CD4-positive, alpha-beta T cell (primary cell): ENCODE data around the gene PCDH1. TPM values are rescaled to one million over a fixed set of nuclear protein-coding genes. Genes with fewer than 3 reads are reported as not detected.

Experiments used
- ATAC-seq: fragments of 200-7000 bp; cut with Tn5 transposase; one replicate; pipeline ENCODE4 v1.10.0; 2022; ENCODE audit warnings: mild to moderate bottlenecking; ENCODE audit not compliant: poor library complexity
- CTCF ChIA-PET: fragments of 350-600 bp; sonication (Branson Sonifier 250); formaldehyde crosslinking; loops from one replicate; lab custom pipeline; 2021; ENCODE audit warnings: antibody characterized with exemption, inconsistent platforms; lab: Charles Lee
- POLR2A ChIA-PET: fragments of 350-600 bp; sonication (Branson Sonifier 250); formaldehyde crosslinking; loops from one replicate; lab custom pipeline; 2021; ENCODE audit warnings: antibody characterized with exemption, inconsistent platforms; lab: Charles Lee
- DNase-seq, 14 experiments: peaks; one replicate each; pipeline ENCODE4 v3.0.0-alpha.2; 2013 to 2020; ENCODE audit warnings: mixed read lengths in 2 of 14
- H3K27ac ChIP-seq, 2 donors: one replicate each; pipeline versions ENCODE4 v1.5.1 to v1.7.0; 2013; ENCODE audit warnings: low read length in 2 of 2, low read depth in 1 of 2, mild to moderate bottlenecking in 1 of 2
- H3K27me3 ChIP-seq, 2 experiments: 1 replicate in 1 of 2; 2 replicates in 1 of 2; pipeline versions ENCODE4 v1.6.1 to v1.7.0; 2013; ENCODE audit warnings: low read length in 2 of 2, control low read depth in 1 of 2, mild to moderate bottlenecking in 1 of 2, moderate library complexity in 1 of 2; ENCODE audit not compliant: insufficient read depth in 2 of 2, control insufficient read depth in 1 of 2
- H3K36me3 ChIP-seq: one replicate; pipeline ENCODE4 v1.6.1; 2013; ENCODE audit warnings: low read length, control low read depth; ENCODE audit not compliant: insufficient read depth
- H3K4me1 ChIP-seq: one replicate; pipeline ENCODE4 v1.6.1; 2013; ENCODE audit warnings: low read length, control low read depth; ENCODE audit not compliant: insufficient read depth
- H3K4me3 ChIP-seq: one replicate; pipeline ENCODE4 v1.5.1; 2013; ENCODE audit warnings: mild to moderate bottlenecking, low read length, moderate library complexity
- H3K9me3 ChIP-seq, 2 experiments: 1 replicate in 1 of 2; 2 replicates in 1 of 2; pipeline versions ENCODE4 v1.6.1 to v1.7.0; 2013; ENCODE audit warnings: low read length in 2 of 2, mild to moderate bottlenecking in 2 of 2, control low read depth in 1 of 2, moderate library complexity in 1 of 2; ENCODE audit not compliant: control insufficient read depth in 1 of 2, insufficient read depth in 1 of 2
- H3K27ac Mint-ChIP-seq: one replicate; pipeline ENCODE4 v1.8.0; 2020; ENCODE audit warnings: mixed read lengths
- H3K27me3 Mint-ChIP-seq: one replicate; pipeline ENCODE4 v1.8.0; 2021; ENCODE audit warnings: mixed read lengths
- H3K36me3 Mint-ChIP-seq: one replicate; pipeline ENCODE4 v1.8.0; 2021; ENCODE audit warnings: low read depth, mixed read lengths
- H3K4me1 Mint-ChIP-seq: one replicate; pipeline ENCODE4 v1.8.0; 2021; ENCODE audit warnings: low read depth, mixed read lengths
- H3K4me3 Mint-ChIP-seq: one replicate; pipeline ENCODE4 v1.8.0; 2020; ENCODE audit warnings: mild to moderate bottlenecking, mixed read lengths
- H3K9me3 Mint-ChIP-seq: one replicate; pipeline ENCODE4 v1.8.0; 2020; ENCODE audit warnings: mixed read lengths
- intact Hi-C, 2 experiments: fragments of 100-400 bp; cut with DNase I in 1 of 2; cut with micrococcal nuclease in 1 of 2; formaldehyde crosslinking; loops; one replicate each; pipeline versions ENCODE4 v1.15.1 to v1.9.0; 2023 to 2025; cut with DNase I, micrococcal nuclease
- total RNA-seq, 174 experiments: library from RNA in 2 of 174; stranded (reverse) in 2 of 174; gene quantifications; one replicate each; pipeline ENCODE4 v1.2.3 and lab custom pipeline; 2021 to 2026
- TF ChIP-seq, protein P1 (sequence below): fragments of 200-600 bp; IDR thresholded peaks from one replicate; pipeline ENCODE4 v1.8.0; 2022; ENCODE audit warnings: antibody characterized with exemption, mild to moderate bottlenecking

The PCDH1 gene
- total RNA-seq, 2 experiments from 2014 or later = 0.17 TPM; not detected in 1

DNA sequence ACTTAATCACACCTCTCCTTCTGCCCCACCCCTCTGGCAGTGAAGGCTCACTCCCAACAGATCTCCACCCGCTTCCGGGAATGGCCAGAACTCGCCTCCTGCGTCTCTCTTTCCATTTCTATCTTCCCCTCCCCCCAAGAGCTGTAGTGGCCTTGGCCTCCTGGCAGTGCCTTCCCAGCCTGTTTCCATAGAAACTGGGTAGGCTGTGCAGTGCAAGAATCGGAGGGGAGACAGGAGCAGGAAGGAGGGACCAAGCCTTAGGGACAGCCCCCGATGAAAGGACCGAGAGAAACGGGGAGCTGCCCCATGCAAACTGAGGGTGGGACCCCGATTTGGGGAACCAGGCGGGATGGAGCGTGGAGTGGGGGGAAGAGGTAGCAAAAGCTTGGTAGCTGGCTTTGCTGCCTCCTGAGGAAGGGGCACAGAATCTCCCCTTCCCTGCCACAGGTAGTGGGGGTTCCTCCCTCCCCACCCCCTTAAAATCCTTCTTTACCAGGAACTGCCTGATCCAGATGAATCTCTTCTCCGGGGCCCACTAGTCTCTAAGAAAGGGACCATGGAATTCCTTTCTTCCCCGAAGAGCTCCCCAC, 4.5 kb upstream of the PCDH1 start:
- POLR2A ChIA-PET = interaction anchor here (2.4 kb wide), 1 partner anchor 79 kb away, joined by 9 read pairs; no protein-coding TSS in a partner anchor
- ATAC-seq (no peak), DNase-seq (no peak)
- H3K36me3 Mint-ChIP-seq = no peaks in the 10 kb centered on the region
- TF ChIP-seq, protein P1, sequence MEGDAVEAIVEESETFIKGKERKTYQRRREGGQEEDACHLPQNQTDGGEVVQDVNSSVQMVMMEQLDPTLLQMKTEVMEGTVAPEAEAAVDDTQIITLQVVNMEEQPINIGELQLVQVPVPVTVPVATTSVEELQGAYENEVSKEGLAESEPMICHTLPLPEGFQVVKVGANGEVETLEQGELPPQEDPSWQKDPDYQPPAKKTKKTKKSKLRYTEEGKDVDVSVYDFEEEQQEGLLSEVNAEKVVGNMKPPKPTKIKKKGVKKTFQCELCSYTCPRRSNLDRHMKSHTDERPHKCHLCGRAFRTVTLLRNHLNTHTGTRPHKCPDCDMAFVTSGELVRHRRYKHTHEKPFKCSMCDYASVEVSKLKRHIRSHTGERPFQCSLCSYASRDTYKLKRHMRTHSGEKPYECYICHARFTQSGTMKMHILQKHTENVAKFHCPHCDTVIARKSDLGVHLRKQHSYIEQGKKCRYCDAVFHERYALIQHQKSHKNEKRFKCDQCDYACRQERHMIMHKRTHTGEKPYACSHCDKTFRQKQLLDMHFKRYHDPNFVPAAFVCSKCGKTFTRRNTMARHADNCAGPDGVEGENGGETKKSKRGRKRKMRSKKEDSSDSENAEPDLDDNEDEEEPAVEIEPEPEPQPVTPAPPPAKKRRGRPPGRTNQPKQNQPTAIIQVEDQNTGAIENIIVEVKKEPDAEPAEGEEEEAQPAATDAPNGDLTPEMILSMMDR = no peak
- Histone ChIP-seq H3K4me3 (no peak overlapping the region), H3K36me3 (no peaks in the 10 kb centered on the region), H3K9me3 (peaks cover 0 to 9% of the 10 kb centered on the region in 2 experiments), H3K27ac (no peak overlapping the region), H3K4me1 (peaks cover 23% of the 10 kb centered on the region), H3K27me3 (peaks cover 62 to 68% of the 10 kb centered on the region in 2 experiments)
- H3K4me3 Mint-ChIP-seq = no peak overlapping the region
- peaks cover 79% of the 10 kb centered on the region for H3K27me3 Mint-ChIP-seq
- CTCF ChIA-PET = interaction anchor here (1.2 to 8.2 kb wide), 3 partner anchors 14 to 190 kb away, joined by 3 to 88 read pairs (median 3); no protein-coding TSS in a partner anchor
- peaks cover 15% of the 10 kb centered on the region for H3K4me1 Mint-ChIP-seq
- H3K27ac Mint-ChIP-seq = no peak overlapping the region
- H3K9me3 Mint-ChIP-seq = no peaks in the 10 kb centered on the region
- intact Hi-C loops = no loop called here

DNA sequence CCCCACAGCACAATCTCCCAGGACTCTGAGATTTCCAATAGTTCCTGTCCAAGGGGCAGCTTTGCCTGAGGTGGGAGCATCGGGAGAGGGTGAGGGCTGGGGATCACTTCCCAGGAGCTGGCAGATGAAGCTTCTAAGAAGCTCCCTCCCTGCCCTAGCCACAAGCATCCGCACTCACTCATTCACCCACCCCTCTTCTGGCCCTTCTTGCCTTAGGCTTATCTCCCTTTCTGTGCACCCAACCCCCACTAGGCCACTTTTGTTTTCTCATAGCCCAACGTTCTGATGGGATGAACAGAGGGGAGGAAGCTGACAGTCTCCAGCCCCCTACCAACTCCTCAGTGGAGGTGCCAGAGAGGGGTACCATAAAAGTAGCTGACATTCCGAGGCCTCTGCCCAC, 3.7 kb upstream of the PCDH1 start:
- peaks cover 86% of the 10 kb centered on the region for H3K27me3 Mint-ChIP-seq
- Histone ChIP-seq H3K4me3 (no peak overlapping the region), H3K36me3 (no peaks in the 10 kb centered on the region), H3K9me3 (peaks cover 0 to 10% of the 10 kb centered on the region in 2 experiments), H3K4me1 (peaks cover 31% of the 10 kb centered on the region), H3K27ac (no peak overlapping the region), H3K27me3 (peaks cover 70 to 76% of the 10 kb centered on the region in 2 experiments)
- CTCF ChIA-PET = interaction anchor here (0.9 to 8.2 kb wide), 5 partner anchors 13 to 189 kb away, joined by 3 to 88 read pairs (median 5); no protein-coding TSS in a partner anchor
- no peak overlapping the region for H3K27ac Mint-ChIP-seq
- H3K9me3 Mint-ChIP-seq = no peaks in the 10 kb centered on the region
- H3K4me3 Mint-ChIP-seq = no peak overlapping the region
- H3K4me1 Mint-ChIP-seq = peaks cover 23% of the 10 kb centered on the region
- DNase-seq (no peak), ATAC-seq (no peak)
- intact Hi-C loops = no loop called here
- POLR2A ChIA-PET = interaction anchor here (2.4 to 4.9 kb wide), 2 partner anchors 79 to 189 kb away, joined by 9 to 43 read pairs; no protein-coding TSS in a partner anchor
- TF ChIP-seq, protein P1 = no peak
- H3K36me3 Mint-ChIP-seq = no peaks in the 10 kb centered on the region

DNA sequence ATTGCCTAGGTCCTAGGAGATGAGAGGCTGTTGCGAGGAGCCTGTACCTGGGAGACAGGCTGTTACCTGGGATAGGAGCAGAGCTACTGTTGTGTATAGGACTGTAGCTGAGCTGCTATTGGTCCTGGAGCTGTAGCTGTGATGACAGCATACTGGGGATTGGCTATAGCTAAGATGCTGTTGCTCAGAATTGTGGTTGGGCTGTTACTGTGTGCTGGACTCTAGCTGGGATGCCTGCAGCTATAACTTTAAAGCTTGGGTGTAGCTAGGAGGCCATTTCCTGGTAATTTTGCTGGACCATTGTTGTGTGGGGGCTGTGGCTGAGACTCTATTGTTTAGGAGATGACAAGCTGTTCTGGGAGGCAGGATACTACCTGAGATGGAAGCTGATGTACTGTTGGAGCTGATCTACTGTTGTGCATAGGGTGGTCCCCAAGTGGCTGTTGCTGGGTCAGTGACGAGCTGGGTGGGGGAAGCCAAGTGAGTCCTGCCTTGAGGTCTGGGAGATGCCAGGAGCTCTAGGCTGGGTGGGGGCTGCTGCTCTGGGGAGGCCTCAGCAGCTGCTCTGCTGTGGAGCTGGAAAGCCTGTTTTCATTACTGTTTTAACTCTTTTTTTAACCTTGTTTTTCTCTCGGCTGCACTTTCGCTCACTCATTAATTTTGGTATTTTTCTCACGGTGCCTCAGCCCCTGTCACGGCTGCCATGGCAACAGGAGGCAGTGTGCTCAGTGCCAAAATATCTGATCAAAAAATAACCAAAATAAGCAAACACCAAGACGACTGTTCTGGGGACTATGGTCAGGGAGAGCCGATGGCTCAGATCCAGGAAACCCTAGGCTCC, 3.0 kb upstream of the PCDH1 start:
- H3K27me3 ChIP-seq = peaks cover 73 to 83% of the 10 kb centered on the region in 2 experiments
- Mint-ChIP-seq H3K27me3 (peaks cover 86% of the 10 kb centered on the region), H3K4me1 (peaks cover 28% of the 10 kb centered on the region)

More for the DNA sequence above, 3.0 kb upstream of the PCDH1 start:
- H3K4me3 Mint-ChIP-seq = no peak overlapping the region
- no peaks in the 10 kb centered on the region for H3K9me3 Mint-ChIP-seq
- Histone ChIP-seq H3K4me1 (peaks cover 38% of the 10 kb centered on the region), H3K4me3 (no peak overlapping the region), H3K27ac (no peak overlapping the region), H3K36me3 (no peaks in the 10 kb centered on the region), H3K9me3 (peaks cover 0 to 17% of the 10 kb centered on the region in 2 experiments)
- DNase-seq = no peak
- H3K36me3 Mint-ChIP-seq = no peaks in the 10 kb centered on the region
- TF ChIP-seq, protein P1 = no peak
- CTCF ChIA-PET = interaction anchor here (0.9 to 8.2 kb wide), 7 partner anchors 9 to 188 kb away, joined by 3 to 88 read pairs (median 6); no protein-coding TSS in a partner anchor
- H3K27ac Mint-ChIP-seq = no peak overlapping the region
- intact Hi-C loops = no loop called here
- POLR2A ChIA-PET = interaction anchor here (1.2 to 4.9 kb wide), 3 partner anchors 42 to 188 kb away, joined by 4 to 43 read pairs (median 9); partner anchors contain the start of gene DELE1
- ATAC-seq = no peak
